PC-9 (cell line): ENCODE measurements around the gene GBX1. TPM values are rescaled to one million over a fixed set of nuclear protein-coding genes. Genes with fewer than 3 reads are reported as not detected.

ENCODE experiments used
- BruUV-seq: library from RNA; stranded (reverse); fragments of 400-500 nt; replicated peaks from 2 replicates; lab custom pipeline; 2021; lab: Mats Ljungman, UMichigan
- CTCF ChIA-PET: fragments of 300-600 bp; sonication (Branson Sonifier 250); formaldehyde crosslinking; loops from one replicate; lab custom pipeline; 2022; ENCODE audit warnings: antibody characterized with exemption; lab: Charles Lee
- POLR2A ChIA-PET: fragments of 300-600 bp; sonication (Branson Sonifier 250); formaldehyde crosslinking; loops from one replicate; lab custom pipeline; 2022; ENCODE audit warnings: antibody characterized with exemption; ENCODE audit not compliant: unreplicated experiment; lab: Charles Lee
- DNase-seq, 2 experiments: peaks; one replicate each; pipeline versions ENCODE4 v3.0.0 to v3.0.0-alpha.2; 2015 to 2022; ENCODE audit warnings: mixed read lengths in 1 of 2
- H2AFZ ChIP-seq: fragments of 200-600 bp; sonication (generic); 2 replicates; pipeline ENCODE4 v1.8.1; 2017; ENCODE audit warnings: antibody characterized with exemption
- H3F3A ChIP-seq: fragments of 200-600 bp; sonication (generic); 2 replicates; pipeline ENCODE4 v1.8.1; 2017; ENCODE audit warnings: antibody characterized with exemption, mild to moderate bottlenecking, low read depth; ENCODE audit not compliant: insufficient read depth
- H3K27ac ChIP-seq: fragments of 200-600 bp; sonication (generic); 2 replicates; pipeline ENCODE4 v1.6.1; 2016; ENCODE audit warnings: mixed run types
- H3K27me3 ChIP-seq: fragments of 200-600 bp; sonication (generic); 2 replicates; pipeline ENCODE4 v1.6.1; 2016; ENCODE audit warnings: low read depth, mixed run types; ENCODE audit not compliant: insufficient read depth
- H3K36me3 ChIP-seq: fragments of 200-600 bp; sonication (generic); 2 replicates; pipeline ENCODE4 v1.6.1; 2016; ENCODE audit warnings: low read depth, mixed run types
- H3K4me1 ChIP-seq: fragments of 200-600 bp; sonication (generic); replicated peaks from 2 replicates; pipeline ENCODE4 v1.6.1; 2016; ENCODE audit warnings: mixed run types; ENCODE audit not compliant: insufficient read depth
- H3K4me2 ChIP-seq: fragments of 200-600 bp; sonication (generic); 2 replicates; pipeline ENCODE4 v1.6.1; 2017; ENCODE audit warnings: mixed run types
- H3K4me3 ChIP-seq: fragments of 200-600 bp; sonication (generic); 2 replicates; pipeline ENCODE4 v1.6.1; 2016; ENCODE audit warnings: mixed run types
- H3K79me2 ChIP-seq: fragments of 200-600 bp; sonication (generic); 2 replicates; pipeline ENCODE4 v1.6.1; 2017; ENCODE audit warnings: low read depth, mixed run types
- H3K9me2 ChIP-seq: fragments of 200-600 bp; sonication (generic); 2 replicates; pipeline ENCODE4 v1.8.1; 2017; ENCODE audit warnings: mild to moderate bottlenecking; ENCODE audit not compliant: insufficient read depth
- H3K9me3 ChIP-seq: fragments of 200-600 bp; sonication (generic); 2 replicates; pipeline ENCODE4 v1.8.1; 2016; ENCODE audit warnings: low read depth; ENCODE audit not compliant: insufficient read depth
- H4K20me1 ChIP-seq: fragments of 200-600 bp; sonication (generic); 2 replicates; pipeline ENCODE4 v1.8.1; 2017; ENCODE audit not compliant: insufficient read depth
- CTCF ChIP-seq: fragments of 200-600 bp; sonication (generic); conservative IDR thresholded peaks from 2 replicates; pipeline ENCODE4 v1.6.1; 2017; ENCODE audit warnings: mixed run types, antibody characterized with exemption, mild to moderate bottlenecking, moderate library complexity
- EZH2 ChIP-seq: fragments of 200-600 bp; sonication (generic); IDR thresholded peaks from 2 replicates; pipeline ENCODE4 v1.8.0; 2017; ENCODE audit warnings: antibody characterized with exemption, low read depth
- intact Hi-C: fragments of 100-400 bp; cut with micrococcal nuclease; formaldehyde crosslinking; loops from one replicate; pipeline ENCODE4 v1.10.0; 2022; ENCODE audit not compliant: unreplicated experiment
- total RNA-seq: library from RNA; stranded (reverse); gene quantifications from 2 replicates; pipeline ENCODE4 v1.2.3, GENCODE V29; 2021

Gene GBX1
- total RNA-seq, 1 experiment from 2014 or later: not detected

- no peaks in the 10 kb centered on the region for H3K9me2 ChIP-seq
- CTCF ChIA-PET: interaction anchor here (0.6 to 1.0 kb wide), 2 partner anchors 8 to 151 kb away, joined by 3 to 7 read pairs; no protein-coding TSS in a partner anchor
- DNase-seq: no peak
- H3K27ac ChIP-seq: no peak overlapping the region
- H2AFZ ChIP-seq: no peak overlapping the region
- POLR2A ChIA-PET: no interaction called here
- H3K36me3 ChIP-seq: no peaks in the 10 kb centered on the region
- no peak for TF ChIP-seq CTCF
- no peak for TF ChIP-seq EZH2
- no peaks in the 10 kb centered on the region for H3F3A ChIP-seq
- peaks cover 72% of the 10 kb centered on the region for H3K27me3 ChIP-seq
- no peak overlapping the region for H3K4me2 ChIP-seq
- H3K4me1 ChIP-seq: no peaks in the 10 kb centered on the region
- H3K4me3 ChIP-seq: no peak overlapping the region
- no peaks in the 10 kb centered on the region; the same call in 1 of the 2 replicates for H4K20me1 ChIP-seq
- no peaks in the 10 kb centered on the region for H3K9me3 ChIP-seq
- BruUV-seq: no TSS peak
- H3K79me2 ChIP-seq: no peaks in the 10 kb centered on the region
- intact Hi-C loops: loop anchor here (10.0 kb wide), 1 partner anchor 893 kb away; no protein-coding TSS in a partner anchor
These were observed 9.8 kb upstream of the GBX1 start for GRCh38 chr7:151177310-151177709.

GRCh38 chr7:151176401-151176800 lies 8.9 kb upstream of the GBX1 start:
- Histone ChIP-seq H3K9me3 (no peaks in the 10 kb centered on the region), H3F3A (no peaks in the 10 kb centered on the region), H3K4me2 (no peak overlapping the region), H3K79me2 (no peaks in the 10 kb centered on the region), H3K36me3 (no peaks in the 10 kb centered on the region), H3K9me2 (no peaks in the 10 kb centered on the region), H3K4me3 (no peak overlapping the region), H2AFZ (no peak overlapping the region), H3K27me3 (peaks cover 68% of the 10 kb centered on the region), H4K20me1 (no peaks in the 10 kb centered on the region; the same call in 1 of the 2 replicates), H3K4me1 (no peaks in the 10 kb centered on the region), H3K27ac (no peak overlapping the region)
- no peak for DNase-seq
- ChIA-PET CTCF (interaction anchor here (0.5 to 0.6 kb wide), 2 partner anchors 51 to 54 kb away, joined by 3 to 4 read pairs; partner anchors contain the start of gene ABCF2), POLR2A (no interaction called here)
- TF ChIP-seq CTCF: no peak
- TF ChIP-seq EZH2: no peak
- intact Hi-C loops: loop anchor here (10.0 kb wide), 1 partner anchor 892 kb away; no protein-coding TSS in a partner anchor
- no TSS peak for BruUV-seq

GRCh38 chr7:151175793-151176311 lies 8.4 kb upstream of the GBX1 start:
- no peaks in the 10 kb centered on the region for H3K79me2 ChIP-seq
- no peaks in the 10 kb centered on the region for H3K9me3 ChIP-seq
- H3K36me3 ChIP-seq: no peaks in the 10 kb centered on the region
- peaks cover 67% of the 10 kb centered on the region for H3K27me3 ChIP-seq
- ChIA-PET CTCF (interaction anchor here (0.6 kb wide), 1 partner anchor 54 kb away, joined by 4 read pairs; no protein-coding TSS in a partner anchor), POLR2A (interaction anchor here (0.5 kb wide), 1 partner anchor 71 kb away, joined by 3 read pairs; no protein-coding TSS in a partner anchor)
- intact Hi-C loops: loop anchor here (10.0 kb wide), 1 partner anchor 891 kb away; no protein-coding TSS in a partner anchor
- peak in 1 of 2 experiments; percentile 43 for DNase-seq
- no peaks in the 10 kb centered on the region for H3F3A ChIP-seq
- H3K4me3 ChIP-seq: no peak overlapping the region
- BruUV-seq: no TSS peak
- H3K4me2 ChIP-seq: no peak overlapping the region
- H3K27ac ChIP-seq: no peak overlapping the region
- no peaks in the 10 kb centered on the region for H3K9me2 ChIP-seq
- no peaks in the 10 kb centered on the region for H3K4me1 ChIP-seq
- no peak overlapping the region for H2AFZ ChIP-seq
- TF ChIP-seq EZH2 (no peak), CTCF (peak; percentile 45)
- no peaks in the 10 kb centered on the region; the same call in 1 of the 2 replicates for H4K20me1 ChIP-seq
